ENCODE results near the gene PCNX2.

The PCNX2 gene

DNA sequence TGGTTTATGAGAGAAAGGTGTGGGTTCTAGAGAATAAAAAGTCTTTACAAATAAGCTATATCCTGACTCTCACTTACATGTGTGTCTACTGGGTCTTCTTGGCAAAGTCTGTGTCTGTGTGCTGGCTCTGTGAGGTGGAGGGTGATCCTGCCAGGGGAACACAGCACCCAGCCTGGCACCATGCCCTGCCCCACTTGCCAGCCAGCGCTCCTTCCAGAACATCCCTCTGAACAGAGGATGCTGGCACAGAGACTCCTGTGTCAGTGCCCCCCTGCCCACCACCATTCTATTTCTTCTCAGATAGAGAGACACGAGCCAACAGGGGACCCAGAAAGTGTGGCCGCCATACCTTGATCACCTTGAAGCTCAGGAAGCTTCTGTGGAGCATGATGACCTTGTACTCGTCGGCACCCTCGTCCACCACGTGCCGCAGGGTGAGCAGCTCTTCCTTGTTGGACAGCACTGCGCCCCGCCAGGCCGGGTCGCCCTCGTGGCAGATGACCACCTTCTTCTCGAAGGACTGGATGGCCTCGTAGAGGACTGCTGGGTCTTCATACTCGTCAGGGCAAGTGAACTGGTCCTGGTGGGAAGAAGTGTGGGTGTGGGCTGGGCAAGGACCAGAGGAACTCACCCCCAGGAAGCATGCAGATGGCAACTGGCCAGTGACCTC, 295.4 kb downstream of the PCNX2 start:
- no peak for DNase-seq

- DNase-seq: no peak
These were observed 296.9 kb downstream of the PCNX2 start for GRCh38 chr1:232998646-232999045.

DNA sequence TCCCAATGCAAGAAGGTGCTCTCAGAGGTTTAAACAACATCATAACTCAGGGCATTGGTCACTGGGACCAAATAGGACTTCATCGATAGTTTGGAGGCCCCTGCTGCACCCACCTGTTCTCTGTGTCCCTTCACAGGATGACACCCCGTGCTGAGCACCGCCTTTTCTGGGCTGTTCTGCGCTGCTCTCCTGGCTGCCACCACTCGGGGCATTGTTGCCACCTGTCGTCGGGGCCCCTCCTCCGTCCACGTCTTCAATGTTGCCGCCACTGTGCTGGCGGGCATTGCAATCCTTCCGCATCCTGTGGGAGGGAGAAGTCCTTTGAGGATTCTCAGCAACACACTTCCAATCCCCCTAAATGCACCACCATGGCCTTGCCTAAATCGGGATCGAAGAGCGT, 297.4 kb downstream of the PCNX2 start:
- no peak for DNase-seq

- no peak for DNase-seq
These were observed 299.4 kb downstream of the PCNX2 start for GRCh38 chr1:232996143-232996542.

DNA sequence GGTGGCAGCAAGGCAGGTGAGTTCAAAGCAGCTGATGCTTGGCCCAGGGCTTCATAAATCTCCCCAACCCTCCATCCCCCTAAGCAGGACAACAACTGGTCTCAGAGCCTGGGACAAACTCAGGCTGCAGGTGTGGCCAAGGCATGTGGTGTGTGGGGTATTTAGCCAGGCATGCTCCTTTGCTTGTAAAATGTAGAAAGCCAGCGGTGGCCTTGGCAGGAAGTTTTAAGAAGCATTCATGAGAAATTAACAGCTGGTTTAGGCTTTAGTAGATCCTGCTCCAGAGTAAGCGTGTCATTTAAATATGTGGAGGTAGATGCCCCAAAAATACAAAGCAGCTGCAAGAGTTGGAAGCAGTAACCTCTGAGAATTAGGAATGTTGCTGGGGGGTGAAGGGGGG, 300.3 kb downstream of the PCNX2 start:
- DNase-seq: no peak

DNA sequence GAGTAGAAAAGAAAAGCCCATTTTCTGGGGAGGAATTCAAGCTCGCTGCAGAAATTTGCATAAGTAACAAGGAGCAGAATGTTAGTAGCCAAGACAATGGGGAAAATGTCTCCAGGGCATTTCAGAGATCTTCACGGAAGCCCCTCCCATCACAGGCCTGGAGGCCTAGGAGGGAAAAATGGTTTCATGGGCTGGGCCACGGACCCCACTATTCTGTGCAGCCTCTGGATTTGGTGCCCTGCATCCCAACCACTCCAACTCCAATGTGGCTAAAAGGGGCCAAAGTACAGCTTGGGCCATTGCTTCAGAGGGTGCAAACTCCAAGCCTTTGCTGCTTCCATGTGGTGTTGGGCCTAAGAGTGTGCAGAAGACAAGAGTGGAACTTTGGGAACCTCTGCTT, 302.0 kb downstream of the PCNX2 start:
- no peak for DNase-seq

DNA sequence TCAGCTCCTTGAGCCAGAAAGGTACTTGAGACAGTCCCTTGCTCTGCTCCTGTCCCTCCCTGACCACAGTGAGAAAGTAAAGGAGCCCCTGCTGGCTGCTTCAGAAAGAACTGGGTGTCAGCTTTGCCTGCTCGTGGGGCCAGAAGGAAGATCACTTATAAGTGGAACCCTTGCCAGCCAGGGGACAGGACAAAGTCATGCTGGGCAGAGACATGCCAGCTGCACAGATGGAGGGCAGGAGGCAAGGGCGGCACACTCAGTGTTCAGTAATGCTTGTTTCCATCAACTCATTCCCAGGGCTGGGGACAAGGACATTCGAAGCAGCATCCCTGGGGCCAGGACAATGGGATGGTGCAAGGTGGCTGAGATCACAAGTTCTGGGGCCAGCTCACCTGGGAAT, 303.3 kb downstream of the PCNX2 start:
- DNase-seq: no peak

GRCh38 chr1:232991238-232991637, 304.3 kb downstream of the PCNX2 start:
- no peak for DNase-seq

GRCh38 chr1:232990176-232991128, 305.1 kb downstream of the PCNX2 start:
- no peak for DNase-seq

DNA sequence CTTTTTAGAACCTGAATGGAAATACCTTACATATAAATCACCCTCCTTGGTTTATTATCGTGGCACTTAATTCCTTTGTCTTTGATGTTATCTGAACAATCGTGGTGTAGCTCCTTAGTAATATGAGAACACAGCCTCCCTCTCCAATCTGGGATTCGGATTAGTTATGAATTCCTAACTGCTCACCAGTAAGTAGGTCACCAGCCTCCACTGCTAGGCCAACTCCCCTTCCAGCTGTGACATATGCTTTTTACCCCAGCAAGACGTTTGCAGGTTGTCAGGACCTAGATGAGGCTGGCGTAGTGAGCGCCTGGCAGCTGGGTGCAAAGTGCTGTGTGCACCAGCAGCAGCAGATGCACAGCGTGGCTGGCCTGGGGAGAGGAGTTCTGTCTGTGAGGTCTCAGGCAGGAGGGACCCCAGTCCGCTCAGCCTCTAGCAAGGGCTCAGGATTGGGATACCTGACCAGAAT, 306.9 kb downstream of the PCNX2 start:
- DNase-seq: no peak

GRCh38 chr1:232987774-232988140, 307.8 kb downstream of the PCNX2 start:
- no peak for DNase-seq

DNA sequence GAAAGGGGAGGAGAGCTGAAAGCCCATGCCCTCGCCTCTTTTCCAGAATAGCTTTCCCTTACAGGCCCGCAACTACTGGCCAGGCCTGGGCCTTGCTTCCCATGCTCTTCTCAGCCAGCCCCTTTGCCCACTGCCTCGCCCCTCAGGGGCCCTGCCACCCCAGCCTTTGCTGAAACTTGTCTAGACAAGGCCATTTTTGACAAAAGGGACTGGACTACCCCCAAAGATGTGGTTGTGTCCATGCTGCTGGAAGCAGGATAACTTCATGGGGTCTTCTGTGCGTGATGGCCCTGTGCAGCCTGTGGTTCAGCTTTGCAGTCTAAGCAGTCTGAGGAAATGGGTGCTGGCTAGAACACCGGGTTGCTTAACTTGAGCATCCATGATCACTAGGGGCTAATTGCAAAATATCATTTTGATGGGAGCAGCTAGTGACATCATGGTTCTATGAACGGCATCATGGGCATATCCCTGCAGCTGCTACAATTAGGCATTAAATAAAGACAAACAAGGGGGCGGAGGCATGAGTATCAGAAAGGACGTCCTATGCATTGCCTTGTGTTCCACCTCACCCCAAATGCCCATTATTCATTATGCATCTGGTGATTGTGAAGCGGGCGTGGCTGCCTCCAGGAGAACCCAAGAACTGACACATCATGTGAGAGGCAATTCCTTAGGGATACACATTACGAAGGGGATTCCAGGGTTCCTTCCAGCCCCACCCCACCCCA, 308.3 kb downstream of the PCNX2 start:
- no peak for DNase-seq

- DNase-seq: no peak
These were observed 309.0 kb downstream of the PCNX2 start for GRCh38 chr1:232986527-232986922.

DNA sequence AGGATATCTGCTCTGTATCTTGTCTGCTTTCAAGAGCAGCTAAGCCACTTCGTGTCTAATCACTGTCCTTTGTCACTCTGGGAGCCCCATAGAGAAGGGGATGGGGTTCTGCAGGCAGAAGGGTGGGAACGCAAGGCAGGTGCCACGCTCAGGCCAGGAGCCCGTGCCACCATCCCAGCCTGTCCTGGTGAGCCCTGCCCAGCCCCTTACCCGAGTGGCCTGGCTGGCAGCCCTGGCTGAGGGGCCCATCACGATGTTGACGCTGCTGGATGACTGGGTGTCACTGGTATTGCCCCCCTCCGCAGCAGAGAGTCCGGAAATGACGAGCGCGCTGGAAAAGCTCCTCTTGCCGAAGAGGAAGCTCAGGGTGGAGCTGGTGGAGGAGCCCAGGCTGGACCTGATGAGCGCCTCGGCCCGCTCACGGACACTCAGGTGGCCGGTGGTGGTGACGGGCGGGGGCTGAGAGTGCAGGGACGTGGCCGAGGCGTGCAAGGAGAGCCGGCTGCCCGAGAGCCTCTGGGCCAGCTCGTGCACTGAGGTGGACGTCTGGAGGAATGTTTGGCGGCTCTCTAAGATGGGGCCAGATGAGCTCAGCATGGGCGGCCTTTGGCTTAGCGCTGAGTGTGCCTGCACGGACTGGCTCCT, 309.5 kb downstream of the PCNX2 start:
- no peak for DNase-seq

- DNase-seq: no peak
These were observed 310.7 kb downstream of the PCNX2 start for GRCh38 chr1:232984577-232985425.

- no peak for DNase-seq
These were observed 311.5 kb downstream of the PCNX2 start for GRCh38 chr1:232983817-232984567.

DNA sequence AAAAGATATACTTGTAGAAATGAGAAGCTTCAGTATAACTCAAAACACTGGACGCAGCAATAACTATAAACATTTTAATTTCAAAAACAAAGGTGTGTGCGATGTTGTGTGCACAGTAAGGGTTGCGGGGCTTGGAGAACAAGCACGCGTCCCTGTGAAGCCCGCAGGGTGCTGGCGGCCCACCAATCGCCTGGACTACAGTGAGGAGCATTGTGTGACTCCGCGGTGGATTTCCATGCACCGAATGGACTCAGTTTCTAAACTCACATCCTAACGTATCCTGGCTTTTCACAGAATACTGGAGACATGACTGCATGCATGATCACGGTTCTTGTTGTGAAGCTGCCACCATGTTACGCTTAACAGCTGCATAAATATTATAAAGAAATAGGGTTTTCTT, 312.1 kb downstream of the PCNX2 start:
- DNase-seq: no peak

DNA sequence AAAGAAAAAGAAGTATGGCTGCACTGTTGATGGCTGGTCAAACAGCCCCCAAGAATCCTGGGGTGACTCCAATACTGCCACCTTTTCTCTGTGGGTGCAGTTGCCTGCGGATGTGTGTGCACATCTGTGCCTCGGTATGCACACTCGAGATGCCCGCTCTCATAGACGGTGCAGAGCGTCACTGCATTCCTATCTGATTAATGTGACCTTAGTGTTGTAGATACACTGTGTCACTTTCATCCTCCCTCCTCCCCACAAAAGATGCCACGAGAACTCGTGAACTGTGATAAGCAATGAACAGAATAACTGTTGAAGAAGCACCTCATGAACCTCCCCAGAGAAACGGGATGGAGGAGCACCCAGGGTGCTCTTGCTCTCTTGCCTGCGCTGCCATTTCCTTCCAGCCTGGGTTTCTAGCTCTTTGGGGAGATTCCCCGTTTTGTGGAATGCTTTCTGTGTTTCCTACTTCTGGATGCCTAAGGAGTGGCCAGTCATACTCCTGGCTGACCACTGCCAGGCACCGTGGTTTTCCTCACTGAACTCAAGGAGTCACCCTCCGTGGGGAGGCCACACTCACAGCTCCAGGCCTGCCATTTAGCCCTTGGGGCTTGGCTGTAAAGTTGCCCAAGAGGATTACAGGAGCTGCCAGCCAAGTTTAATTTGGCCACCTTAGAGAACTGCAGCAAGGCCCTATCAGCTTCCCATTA, 313.1 kb downstream of the PCNX2 start:
- DNase-seq: no peak

DNA sequence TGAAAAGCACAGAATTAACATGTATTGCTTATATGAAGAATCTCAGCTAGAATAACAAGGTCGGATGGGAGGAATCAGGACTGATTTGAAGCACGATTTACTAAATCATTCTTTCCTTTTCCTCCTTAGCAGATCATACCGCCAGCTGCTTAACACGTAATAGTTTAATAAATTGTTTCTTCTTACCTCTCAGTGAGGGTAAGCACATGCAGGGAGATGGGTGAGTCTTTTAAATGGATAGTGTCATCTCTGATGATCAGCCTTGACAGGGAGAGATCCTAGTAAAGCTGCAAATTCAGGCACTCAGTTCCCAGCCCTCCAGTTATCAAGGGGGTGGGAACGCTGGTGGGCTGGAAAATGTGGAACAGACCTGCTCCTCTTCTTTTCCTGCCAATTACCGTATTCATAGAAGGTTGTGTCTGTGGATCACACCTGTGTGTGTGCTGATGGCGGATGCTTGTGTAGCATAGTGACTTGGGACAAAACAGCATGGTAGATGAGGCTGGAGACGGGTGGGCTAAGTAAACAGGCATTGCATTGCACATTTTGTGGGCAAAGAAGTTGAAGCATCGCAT, 314.5 kb downstream of the PCNX2 start:
- DNase-seq: no peak

DNA sequence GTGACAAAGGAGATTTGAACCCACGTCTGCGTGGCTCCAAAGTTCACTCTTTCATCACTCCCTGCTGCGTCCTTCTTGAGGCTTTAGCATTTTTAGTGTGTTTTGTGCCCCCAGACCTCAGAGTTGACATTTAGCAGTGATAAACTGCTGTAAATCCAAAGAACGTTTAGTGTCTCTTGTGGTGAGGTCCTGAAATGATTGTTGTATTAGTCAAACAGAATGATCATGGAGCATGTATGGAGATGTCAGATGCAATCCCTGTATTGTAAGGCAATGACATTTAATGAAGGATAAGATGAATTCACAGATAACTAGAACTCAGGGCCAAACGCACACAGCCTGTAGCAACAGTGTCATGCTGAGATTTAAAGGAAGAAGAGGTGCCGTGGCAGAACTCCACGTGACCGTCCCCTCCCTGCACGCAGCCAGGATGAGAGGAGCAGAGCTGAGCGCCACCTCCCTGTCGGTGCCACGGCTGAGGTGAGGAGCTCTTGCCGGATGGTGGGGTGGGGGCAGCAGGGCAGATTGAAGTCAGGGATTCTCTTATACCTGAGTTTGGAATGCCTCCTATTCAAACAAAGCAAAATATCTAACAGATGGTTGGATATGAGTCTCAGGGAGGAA, 315.1 kb downstream of the PCNX2 start:
- DNase-seq: no peak
